BJ (cell line): Measurements from ENCODE around the gene PSMB1. TPM values are rescaled to one million over a fixed set of nuclear protein-coding genes. Genes with fewer than 3 reads are reported as not detected.

ENCODE experiments used
- CTCF ChIA-PET: fragments of 350-600 bp; formaldehyde crosslinking; extraction: SDS; loops from one replicate; lab custom pipeline; 2021; ENCODE audit warnings: antibody characterized with exemption, inconsistent platforms; lab: Yijun Ruan, JAX
- POLR2A ChIA-PET: fragments of 300-600 bp; sonication (Branson Sonifier 250); formaldehyde crosslinking; extraction: SDS; loops from one replicate; lab custom pipeline; 2021; ENCODE audit warnings: antibody characterized with exemption; lab: Charles Lee
- DNase-seq: peaks from one replicate; pipeline ENCODE4 v3.0.0-alpha.2; 2011; ENCODE audit warnings: low read depth
- H3K27me3 ChIP-seq: 2 replicates; pipeline ENCODE4 v1.6.0; 2011; ENCODE audit warnings: low read length; ENCODE audit not compliant: control insufficient read depth, insufficient read depth
- H3K36me3 ChIP-seq: 2 replicates; pipeline ENCODE4 v1.5.1; 2011; ENCODE audit warnings: low read length; ENCODE audit not compliant: control insufficient read depth, insufficient read depth
- H3K4me3 ChIP-seq: 2 replicates; pipeline ENCODE4 v1.5.1; 2011; ENCODE audit warnings: low read depth, mild to moderate bottlenecking, control low read depth, low read length
- CTCF ChIP-seq: IDR thresholded peaks from 2 replicates; pipeline ENCODE4 v1.5.1; 2011; ENCODE audit warnings: low read depth, mild to moderate bottlenecking, control low read depth, inconsistent platforms, low read length, moderate library complexity; ENCODE audit not compliant: insufficient read depth
- polyA plus RNA-seq: library from polyadenylated mRNA; depleted of rRNA; stranded (reverse); fragments of >200 nt; gene quantifications from 2 replicates; pipeline ENCODE4 v1.2.3, GENCODE V29; 2011; rRNA removed

The PSMB1 gene
- polyA plus RNA-seq, 1 experiment, result 344 TPM

- Histone ChIP-seq H3K27me3 (no peaks in the 10 kb centered on the region), H3K4me3 (no peak overlapping the region), H3K36me3 (no peaks in the 10 kb centered on the region)
- DNase-seq, result no peak
- ChIA-PET CTCF (interaction anchor here (1.7 kb wide), 1 partner anchor 30 kb away, joined by 5 read pairs; no protein-coding TSS in a partner anchor), POLR2A (no interaction called here)
- TF ChIP-seq CTCF, result no peak
These were observed 65.3 kb downstream of the PSMB1 start for GRCh38 chr6:170487707-170488329.

GRCh38 chr6:170485159-170485558, 67.9 kb downstream of the PSMB1 start:
- CTCF ChIA-PET, result no interaction called here
- no peak for TF ChIP-seq CTCF
- DNase-seq, result no peak

More at GRCh38 chr6:170485159-170485558, 67.9 kb downstream of the PSMB1 start:
- POLR2A ChIA-PET, result no interaction called here
- Histone ChIP-seq H3K4me3 (no peak overlapping the region), H3K27me3 (no peaks in the 10 kb centered on the region), H3K36me3 (no peaks in the 10 kb centered on the region)

Other genes with a start within 250 kb of the PSMB1 start
- gene FAM120B, start 246.5 kb downstream of the PSMB1 start, polyA plus RNA-seq, result 8.8 and 10.2 TPM in 2 replicates
- gene TBP, start 1.1 kb upstream of the PSMB1 start, polyA plus RNA-seq, result 18.3 and 19.3 TPM in 2 replicates
- gene PDCD2, start 31.3 kb upstream of the PSMB1 start, polyA plus RNA-seq, result 48.2 and 65.5 TPM in 2 replicates